Nasal cavity respiratory epithelium epithelial cell of viscerocranial mucosa (primary cell): Measurements from ENCODE around the gene H2BW1. TPM values are rescaled to one million over a fixed set of nuclear protein-coding genes. Genes with fewer than 3 reads are reported as not detected.

ENCODE experiments used
- total RNA-seq: library from RNA; depleted of rRNA; stranded (reverse); fragments of >200 nt; gene quantifications from 2 replicates; pipeline ENCODE4 v1.2.3, GENCODE V29; 2014

The H2BW1 gene, protein sequence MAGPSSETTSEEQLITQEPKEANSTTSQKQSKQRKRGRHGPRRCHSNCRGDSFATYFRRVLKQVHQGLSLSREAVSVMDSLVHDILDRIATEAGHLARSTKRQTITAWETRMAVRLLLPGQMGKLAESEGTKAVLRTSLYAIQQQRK
- total RNA-seq = not detected in 2 replicates

DNA sequence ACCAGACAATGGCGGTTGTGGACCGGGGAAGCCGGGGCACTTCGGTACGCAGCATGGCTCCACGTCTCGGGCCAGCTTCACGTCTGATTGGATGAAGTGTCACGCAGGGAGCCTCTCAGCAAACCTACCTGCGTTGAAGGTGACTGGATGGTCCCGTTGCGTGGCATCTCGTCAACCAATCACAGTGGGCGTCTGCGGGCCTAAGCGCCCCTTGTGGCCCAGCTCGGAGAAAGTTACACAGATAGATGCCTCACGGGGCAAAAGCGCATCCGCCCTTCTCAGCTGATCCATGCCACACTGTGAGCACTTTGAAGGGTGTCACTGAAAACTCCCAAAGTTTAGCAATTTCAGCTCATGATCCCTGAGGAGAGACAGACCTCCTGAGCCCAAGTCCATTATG lies at the start of gene H2BW1:
Gene H2BW1 (minus strand): TSS at position 103 of the 400 bp plus-strand sequence. CDS start 132 bp downstream, outside the sequence.

DNA sequence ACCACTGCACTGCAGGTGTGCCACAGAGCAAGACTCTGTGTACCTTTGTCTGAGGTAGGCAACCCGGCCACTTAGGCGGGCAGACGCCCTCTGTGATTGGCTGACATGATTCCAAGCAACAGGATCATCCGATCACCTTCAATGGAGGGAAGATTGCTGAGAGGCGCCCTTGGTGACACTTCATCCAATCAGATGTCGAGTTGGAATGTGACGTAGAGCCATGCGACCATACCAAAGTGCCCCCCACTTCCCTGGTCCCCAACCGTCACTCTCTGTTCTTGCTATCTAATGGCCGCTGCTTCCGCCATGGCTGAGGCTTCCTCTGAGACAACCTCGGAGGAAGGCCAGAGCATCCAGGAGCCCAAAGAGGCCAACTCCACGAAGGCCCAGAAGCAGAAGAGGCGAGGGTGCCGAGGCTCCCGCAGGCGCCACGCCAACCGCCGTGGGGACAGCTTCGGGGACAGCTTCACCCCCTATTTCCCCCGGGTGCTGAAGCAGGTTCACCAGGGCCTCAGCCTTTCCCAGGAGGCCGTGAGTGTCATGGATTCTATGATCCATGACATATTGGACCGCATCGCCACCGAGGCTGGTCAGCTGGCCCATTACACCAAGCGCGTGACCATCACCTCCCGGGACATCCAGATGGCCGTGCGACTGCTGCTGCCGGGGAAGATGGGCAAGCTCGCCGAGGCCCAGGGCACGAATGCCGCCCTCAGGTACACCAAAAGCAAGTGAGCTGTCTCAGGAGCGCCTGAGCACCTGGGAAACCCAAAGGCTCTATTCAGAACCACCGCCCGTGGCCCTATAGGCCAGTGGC lies 26.4 kb upstream of the H2BW1 start, which contains the start of gene H2BW2:
Gene H2BW2 (plus strand): TSS at position 268 of the 817 bp plus-strand sequence. CDS start 39 bp downstream, at position 307.

DNA sequence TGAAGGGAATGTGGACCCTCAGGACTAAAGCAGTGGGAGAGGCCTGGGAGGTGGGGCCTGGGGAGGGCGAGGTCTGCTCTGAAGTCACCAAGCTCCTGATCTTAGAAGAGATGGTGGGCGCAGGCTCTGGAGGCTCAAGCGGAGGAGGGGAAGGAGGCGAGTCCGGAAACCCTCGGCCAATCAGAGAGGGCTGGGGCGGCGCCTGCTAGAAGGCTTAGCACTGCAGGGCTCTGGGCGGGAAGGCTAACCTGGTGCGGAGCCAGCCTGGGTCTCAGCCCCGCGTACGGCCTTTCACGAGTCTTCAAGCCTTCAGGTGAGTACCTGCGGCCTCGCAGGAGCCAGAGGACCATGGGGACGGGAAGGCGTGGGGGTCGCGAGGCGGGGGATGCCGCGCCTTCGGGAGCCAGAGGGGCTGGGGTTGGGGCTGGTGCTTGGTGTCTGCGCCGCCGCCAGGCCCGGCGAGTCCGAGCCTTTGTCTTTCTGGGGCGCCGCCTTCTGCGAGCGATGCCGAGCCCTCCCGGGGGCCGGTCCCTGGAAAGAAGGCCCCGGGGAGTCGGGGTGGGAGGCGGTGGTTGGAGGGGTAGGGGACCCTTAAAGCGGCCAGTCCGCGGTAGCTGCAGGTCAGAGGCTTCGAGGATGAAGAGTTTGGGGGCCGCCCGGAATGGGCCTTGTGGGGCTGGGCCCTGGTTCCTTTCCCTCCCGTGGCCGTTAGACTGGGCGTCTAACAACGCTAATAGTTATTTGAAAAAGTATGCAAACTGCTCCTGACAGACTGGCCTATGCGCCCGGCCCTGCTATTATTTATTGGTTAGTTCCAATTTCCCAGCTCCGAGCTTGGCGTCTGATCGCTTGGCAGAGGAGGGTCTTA lies 50.9 kb downstream of the H2BW1 start, which contains the start of gene TMSB15B:
Gene TMSB15B (plus strand): TSS at position 217 of the 868 bp plus-strand sequence.

Other genes with a start within 250 kb of the H2BW1 start
- not detected in 2 replicates for gene PLP1, start 236.9 kb downstream of the H2BW1 start, total RNA-seq
- 0.07 TPM in 1 of 2 replicates, not detected in the other for gene RAB9B, start 181.5 kb downstream of the H2BW1 start, total RNA-seq
- gene TMSB15B, start 51.1 kb downstream of the H2BW1 start, total RNA-seq = 0.34 and 2.1 TPM in 2 replicates
- not detected in 2 replicates for gene H2BW2, start 26.2 kb upstream of the H2BW1 start, total RNA-seq
- gene TMSB15C, start 62.5 kb upstream of the H2BW1 start, total RNA-seq = 0.68 and 1.9 TPM in 2 replicates
- gene ZCCHC18, start 98.8 kb upstream of the H2BW1 start, total RNA-seq = not detected in 2 replicates
- 3.4 and 11.4 TPM in 2 replicates for gene SLC25A53, start 143.3 kb upstream of the H2BW1 start, total RNA-seq
- 33.8 and 38.3 TPM in 2 replicates for gene FAM199X, start 152.7 kb upstream of the H2BW1 start, total RNA-seq
- gene ESX1, start 241.2 kb upstream of the H2BW1 start, total RNA-seq = not detected in 2 replicates